HepG2 (cell line): ENCODE measurements around the gene CPEB3. TPM values are rescaled to one million over a fixed set of nuclear protein-coding genes. Genes with fewer than 3 reads are reported as not detected.

ENCODE experiments used
- ATAC-seq: fragments of 200-7000 bp; cut with Tn5 transposase; 3 replicates; pipeline ENCODE4 v1.9.1; 2020; ENCODE audit warnings: mild to moderate bottlenecking, moderate library complexity
- BruUV-seq: library from RNA; stranded (reverse); fragments of 400-500 nt; replicated peaks from 2 replicates; lab custom pipeline; 2021; lab: Mats Ljungman, UMichigan
- CTCF ChIA-PET: fragments of 300-600 bp; formaldehyde crosslinking; extraction: SDS; loops from one replicate; lab custom pipeline; 2021; ENCODE audit warnings: low total read pairs, inconsistent platforms, low intra/inter-chr PET ratio; lab: Yijun Ruan, JAX
- POLR2A ChIA-PET: fragments of 350-600 bp; sonication (Branson Sonifier 250); formaldehyde crosslinking; loops from one replicate; lab custom pipeline; 2020; ENCODE audit warnings: antibody characterized with exemption, inconsistent platforms; lab: Yijun Ruan, JAX
- DNase-seq: peaks from one replicate; pipeline ENCODE4 v3.0.0-alpha.2; 2015; ENCODE audit warnings: low spot score
- FAIRE-seq: peaks from 3 replicates; lab custom pipeline; 2011; peaks lifted over from hg19 to GRCh38; lab: Jason Lieb, UNC
- H2AFZ ChIP-seq: one replicate; pipeline ENCODE4 v1.6.1; 2011; ENCODE audit warnings: low read length, inconsistent platforms
- H3K27ac ChIP-seq: fragments of 300-600 bp; 3 replicates; pipeline ENCODE4 v1.8.0; 2011; ENCODE audit warnings: mixed run types, mild to moderate bottlenecking, mixed read lengths, low read length, inconsistent platforms; ENCODE audit not compliant: insufficient read depth; ENCODE audit errors: extremely low read length
- H3K27me3 ChIP-seq, 2 experiments: fragments of 200-600 bp in 1 of 2; 2 replicates in 1 of 2; 3 replicates in 1 of 2; pipeline versions ENCODE4 v1.6.0 to v1.8.0; 2011; ENCODE audit warnings: low read length in 2 of 2, mild to moderate bottlenecking in 2 of 2, moderate library complexity in 2 of 2, inconsistent platforms in 1 of 2; ENCODE audit not compliant: insufficient read depth in 2 of 2, control insufficient read depth in 1 of 2
- H3K36me3 ChIP-seq, 2 experiments: fragments of 200-600 bp in 1 of 2; replicated peaks in 1 of 2; 2 replicates in 1 of 2; 3 replicates in 1 of 2; pipeline versions ENCODE4 v1.5.1 to v1.8.0; 2011; ENCODE audit warnings: low read length in 2 of 2, inconsistent platforms in 1 of 2; ENCODE audit not compliant: insufficient read depth in 2 of 2, control insufficient read depth in 1 of 2
- H3K4me1 ChIP-seq: 2 replicates; pipeline ENCODE4 v1.5.1; 2012; ENCODE audit warnings: low read length, inconsistent platforms; ENCODE audit not compliant: insufficient read depth
- H3K4me2 ChIP-seq: 2 replicates; pipeline ENCODE4 v1.6.0; 2011; ENCODE audit warnings: low read depth, low read length, inconsistent platforms
- H3K4me3 ChIP-seq, 3 experiments: fragments of 200-600 bp in 1 of 3; sonication (generic), shearing (Covaris generic) in 1 of 3; replicated peaks in 1 of 3; 2 replicates each; pipeline ENCODE4 v1.5.1; 2011 to 2016; ENCODE audit warnings: low read length in 3 of 3, inconsistent platforms in 2 of 3, low read depth in 2 of 3, mild to moderate bottlenecking in 2 of 3, control low read depth in 1 of 3, mixed read lengths in 1 of 3; ENCODE audit not compliant: insufficient read depth in 1 of 3
- H3K79me2 ChIP-seq: one replicate; pipeline ENCODE4 v1.6.1; 2011; ENCODE audit warnings: low read length, inconsistent platforms; ENCODE audit not compliant: insufficient read depth
- H3K9ac ChIP-seq: 2 replicates; pipeline ENCODE4 v1.6.0; 2011; ENCODE audit warnings: mild to moderate bottlenecking, low read depth, low read length, inconsistent platforms; ENCODE audit not compliant: insufficient read depth
- H3K9me3 ChIP-seq: 2 replicates; pipeline ENCODE4 v1.5.1; 2012; ENCODE audit warnings: mild to moderate bottlenecking, low read length
- H4K20me1 ChIP-seq: 2 replicates; pipeline ENCODE4 v1.6.0; 2011; ENCODE audit warnings: inconsistent platforms, mild to moderate bottlenecking, low read length, moderate library complexity; ENCODE audit not compliant: insufficient read depth
- AHDC1 ChIP-seq: sonication (generic); formaldehyde crosslinking; IDR thresholded peaks from 2 replicates; pipeline ENCODE4 v1.5.1; 2020; ENCODE audit warnings: mild to moderate bottlenecking, missing genetic modification reagents, borderline replicate concordance
- HOXA7 ChIP-seq: sonication (generic); formaldehyde crosslinking; IDR thresholded peaks from 2 replicates; pipeline ENCODE4 v1.8.1; 2022; ENCODE audit warnings: mild to moderate bottlenecking, missing genetic modification reagents, moderate library complexity
- MEIS2 ChIP-seq: sonication (generic); formaldehyde crosslinking; IDR thresholded peaks from 2 replicates; pipeline ENCODE4 v1.9.0; 2021; ENCODE audit warnings: mild to moderate bottlenecking, missing genetic modification reagents
- ZNF567 ChIP-seq: sonication (generic); formaldehyde crosslinking; IDR thresholded peaks from 2 replicates; pipeline ENCODE4 v1.8.1; 2023; ENCODE audit warnings: mild to moderate bottlenecking, missing genetic modification reagents, borderline replicate concordance
- WGBS: methylation state at CpG from one replicate; pipeline ENCODE4 v1.1.6; 2017; ENCODE audit warnings: low lambda C conversion rate; 5-methylcytosine and 5-hydroxymethylcytosine counted together
- in situ Hi-C: cut with HindIII; loops from 2 replicates; pipeline ENCODE4 v1.10.0; 2017; ENCODE audit warnings: low pct_unique_long_range_greater_than_20kb; ENCODE audit not compliant: extremely low pct_ligation_motif_present
- intact Hi-C: fragments of 100-400 bp; cut with micrococcal nuclease; formaldehyde crosslinking; loops from one replicate; pipeline ENCODE4 v1.10.0; 2022; ENCODE audit not compliant: unreplicated experiment
- polyA plus RNA-seq, 8 experiments: library from polyadenylated mRNA; depleted of rRNA in 3 of 8; stranded (reverse) in 7 of 8; unstranded in 1 of 8; fragments of >200 nt; fragmentation: Illumina TruSeq in 4 of 8; extraction: Trizol in 4 of 8; gene quantifications; 2 replicates each; pipeline versions ENCODE4 v1.2.1 to v1.2.3, GENCODE V29; 2011 to 2016; ENCODE audit warnings: low read depth in 4 of 8, missing spikeins in 1 of 8, mixed read lengths in 1 of 8; ENCODE audit not compliant: insufficient read depth in 1 of 8
- total RNA-seq, 5 experiments: library from RNA; depleted of rRNA; stranded (reverse); fragments of >200 nt; fragmentation: Illumina TruSeq; extraction: Trizol; gene quantifications; 2 replicates each; pipeline ENCODE4 v1.2.3, GENCODE V29; 2016; ENCODE audit warnings: low read depth in 1 of 5

CPEB3 gene
- total and polyA plus RNA-seq, 2 of the 13 experiments (the other 11 are each of a cell fraction or from before 2014, with no cell fraction given): 0.66 to 0.70 TPM

- ATAC-seq (no peak), FAIRE-seq (no peak), DNase-seq (no peak)
- in situ Hi-C loops (no loop called here), intact Hi-C loops (no loop called here)
- Histone ChIP-seq H3K9ac (no peak overlapping the region), H2AFZ (no peak overlapping the region), H3K4me3 (no peak overlapping the region), H3K36me3 (peaks cover 0 to 1% of the 10 kb centered on the region in 2 experiments; a peak in 1 of 5 replicates), H3K27me3 (no peaks in the 10 kb centered on the region), H3K27ac (no peak overlapping the region), H3K4me2 (no peak overlapping the region), H3K4me1 (no peaks in the 10 kb centered on the region), H4K20me1 (no peaks in the 10 kb centered on the region), H3K79me2 (no peaks in the 10 kb centered on the region), H3K9me3 (no peaks in the 10 kb centered on the region)
- ChIA-PET CTCF (no interaction called here), POLR2A (no interaction called here)
- BruUV-seq: no TSS peak
- 97% methylated on average over 1 of the region's 1 CpG for WGBS
- TF ChIP-seq MEIS2 (CRISPR knock-in tag) (no peak), HOXA7 (CRISPR knock-in tag) (no peak), AHDC1 (CRISPR knock-in tag) (no peak), ZNF567 (CRISPR knock-in tag) (no peak)
Measured at GRCh38 chr10:92222603-92223262, 68.1 kb downstream of the CPEB3 start.
